Testis (tissue), 3 donors: ENCODE data around the gene FZD1. TPM values are rescaled to one million over a fixed set of nuclear protein-coding genes. Genes with fewer than 3 reads are reported as not detected.

Source experiments
- DNase-seq: peaks from one replicate; pipeline ENCODE4 v3.0.0-alpha.2; 2019
- H3K27ac ChIP-seq, 2 donors: fragments of 200-600 bp; sonication (generic); one replicate each; pipeline ENCODE4 v1.5.1; 2019
- H3K27me3 ChIP-seq: fragments of 200-600 bp; sonication (generic); one replicate; pipeline ENCODE4 v1.5.1; 2019
- H3K36me3 ChIP-seq: fragments of 200-600 bp; sonication (generic); one replicate; pipeline ENCODE4 v1.5.1; 2017; ENCODE audit warnings: low read depth; ENCODE audit errors: missing control alignments
- H3K4me1 ChIP-seq: fragments of 200-600 bp; sonication (generic); one replicate; pipeline ENCODE4 v1.5.1; 2019
- H3K4me3 ChIP-seq, 2 donors: fragments of 200-600 bp; sonication (generic); one replicate each; pipeline ENCODE4 v1.5.1; 2017 to 2019
- H3K9me3 ChIP-seq: fragments of 200-600 bp; sonication (generic); one replicate; pipeline ENCODE4 v1.5.1; 2017
- POLR2A ChIP-seq: fragments of 450-650 bp; IDR thresholded peaks from one replicate; pipeline ENCODE4 v1.6.1; 2017; ENCODE audit warnings: antibody characterized with exemption, mild to moderate bottlenecking, moderate library complexity
- WGBS, 2 donors: methylation state at CpG; one replicate each; pipeline ENCODE4 v1.1.5; 2018; 5-methylcytosine and 5-hydroxymethylcytosine counted together
- intact Hi-C: fragments of 100-400 bp; cut with DNase I; formaldehyde crosslinking; loops from one replicate; pipeline ENCODE4 v1.15.1; 2023; ENCODE audit warnings: low total_unique reads
- polyA plus RNA-seq: library from polyadenylated mRNA; stranded (reverse); fragments of 350-450 nt; fragmentation: Illumina TruSeq; extraction: RNeasy Lipid Tissue Mini Kit (QIAGEN cat#74804); gene quantifications from one replicate; pipeline ENCODE4 v1.2.3, GENCODE V29; 2014; ENCODE audit warnings: low read depth, low replicate concordance; ENCODE audit not compliant: insufficient read depth
- total RNA-seq, 2 donors: library from RNA; depleted of rRNA; stranded (reverse); fragments of >200 nt; gene quantifications; one replicate each; pipeline ENCODE4 v1.2.3, GENCODE V29; 2016
- TF ChIP-seq, protein P1 (sequence below), 3 experiments: fragments of 450-650 bp in 2 of 3; fragments of 200-600 bp in 1 of 3; sonication (generic) in 1 of 3; IDR thresholded peaks; one replicate each; pipeline ENCODE4 v1.5.1; 2016 to 2019; ENCODE audit warnings: antibody characterized with exemption in 3 of 3, mild to moderate bottlenecking in 2 of 3, moderate library complexity in 1 of 3

The FZD1 gene
- total and polyA plus RNA-seq, 3 donors from 2014 or later = 5.9 to 9.5 (median 6.9) TPM

DNA sequence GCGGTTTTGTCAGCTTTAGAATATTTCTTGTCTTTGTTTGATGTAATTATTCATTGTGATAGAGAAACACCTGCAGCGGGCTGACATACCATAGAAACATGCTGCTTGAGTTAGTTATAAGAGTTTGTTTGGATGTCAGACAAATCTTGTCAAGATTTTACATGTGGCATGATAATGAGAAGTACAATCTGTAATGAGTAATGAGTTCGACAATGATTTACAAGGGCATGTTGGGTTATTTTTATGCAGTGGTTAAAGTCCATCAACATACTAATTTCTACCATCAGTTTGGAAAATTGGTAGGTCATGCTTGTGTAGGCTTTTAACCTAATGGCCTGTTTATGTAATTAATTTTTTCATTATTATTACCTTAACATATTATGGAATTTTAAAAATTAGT, 31.3 kb downstream of the FZD1 start:
- WGBS, 2 donors = 92 to 94% methylated on average over 3 of the region's 3 CpGs
- no peaks in the 10 kb centered on the region for H3K36me3 ChIP-seq
- intact Hi-C loops = no loop called here
- no peaks in the 10 kb centered on the region for H3K9me3 ChIP-seq
- DNase-seq = no peak
- H3K27me3 ChIP-seq = no peaks in the 10 kb centered on the region
- TF ChIP-seq, protein P1, sequence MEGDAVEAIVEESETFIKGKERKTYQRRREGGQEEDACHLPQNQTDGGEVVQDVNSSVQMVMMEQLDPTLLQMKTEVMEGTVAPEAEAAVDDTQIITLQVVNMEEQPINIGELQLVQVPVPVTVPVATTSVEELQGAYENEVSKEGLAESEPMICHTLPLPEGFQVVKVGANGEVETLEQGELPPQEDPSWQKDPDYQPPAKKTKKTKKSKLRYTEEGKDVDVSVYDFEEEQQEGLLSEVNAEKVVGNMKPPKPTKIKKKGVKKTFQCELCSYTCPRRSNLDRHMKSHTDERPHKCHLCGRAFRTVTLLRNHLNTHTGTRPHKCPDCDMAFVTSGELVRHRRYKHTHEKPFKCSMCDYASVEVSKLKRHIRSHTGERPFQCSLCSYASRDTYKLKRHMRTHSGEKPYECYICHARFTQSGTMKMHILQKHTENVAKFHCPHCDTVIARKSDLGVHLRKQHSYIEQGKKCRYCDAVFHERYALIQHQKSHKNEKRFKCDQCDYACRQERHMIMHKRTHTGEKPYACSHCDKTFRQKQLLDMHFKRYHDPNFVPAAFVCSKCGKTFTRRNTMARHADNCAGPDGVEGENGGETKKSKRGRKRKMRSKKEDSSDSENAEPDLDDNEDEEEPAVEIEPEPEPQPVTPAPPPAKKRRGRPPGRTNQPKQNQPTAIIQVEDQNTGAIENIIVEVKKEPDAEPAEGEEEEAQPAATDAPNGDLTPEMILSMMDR (IDR thresholded peaks at IDR 0.05) = no peak
- H3K4me3 ChIP-seq = no peak overlapping the region
- no peak overlapping the region for H3K27ac ChIP-seq
- H3K4me1 ChIP-seq = peaks cover 11% of the 10 kb centered on the region

DNA sequence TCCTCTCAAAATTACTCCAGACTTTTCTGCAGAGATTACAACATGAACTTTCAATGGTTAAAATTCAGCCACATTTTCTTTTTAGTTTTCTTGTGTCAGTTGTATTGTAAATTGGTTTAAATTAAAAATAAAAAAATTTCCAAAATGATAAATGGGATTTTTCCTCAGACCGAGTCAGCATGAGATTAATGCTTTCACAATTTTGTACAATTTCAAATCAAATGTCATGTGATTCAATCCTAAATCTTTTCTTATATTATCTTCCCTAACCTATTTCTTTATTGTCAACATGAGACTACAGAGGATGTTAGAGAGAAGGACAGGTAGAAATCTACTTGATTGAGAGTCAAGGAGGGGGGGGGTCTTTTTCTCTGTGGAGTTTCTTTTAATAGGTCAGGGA, 33.7 kb downstream of the FZD1 start:
- WGBS, 2 donors = 77 to 85% methylated on average over 1 of the region's 1 CpG
- Histone ChIP-seq H3K27ac (no peak overlapping the region), H3K27me3 (no peaks in the 10 kb centered on the region), H3K9me3 (no peaks in the 10 kb centered on the region), H3K36me3 (no peaks in the 10 kb centered on the region), H3K4me3 (no peak overlapping the region), H3K4me1 (peaks cover 11% of the 10 kb centered on the region)
- DNase-seq = no peak
- TF ChIP-seq POLR2A = no peak
- TF ChIP-seq, protein P1 (IDR thresholded peaks at IDR 0.05) = no peak
- intact Hi-C loops = no loop called here

DNA sequence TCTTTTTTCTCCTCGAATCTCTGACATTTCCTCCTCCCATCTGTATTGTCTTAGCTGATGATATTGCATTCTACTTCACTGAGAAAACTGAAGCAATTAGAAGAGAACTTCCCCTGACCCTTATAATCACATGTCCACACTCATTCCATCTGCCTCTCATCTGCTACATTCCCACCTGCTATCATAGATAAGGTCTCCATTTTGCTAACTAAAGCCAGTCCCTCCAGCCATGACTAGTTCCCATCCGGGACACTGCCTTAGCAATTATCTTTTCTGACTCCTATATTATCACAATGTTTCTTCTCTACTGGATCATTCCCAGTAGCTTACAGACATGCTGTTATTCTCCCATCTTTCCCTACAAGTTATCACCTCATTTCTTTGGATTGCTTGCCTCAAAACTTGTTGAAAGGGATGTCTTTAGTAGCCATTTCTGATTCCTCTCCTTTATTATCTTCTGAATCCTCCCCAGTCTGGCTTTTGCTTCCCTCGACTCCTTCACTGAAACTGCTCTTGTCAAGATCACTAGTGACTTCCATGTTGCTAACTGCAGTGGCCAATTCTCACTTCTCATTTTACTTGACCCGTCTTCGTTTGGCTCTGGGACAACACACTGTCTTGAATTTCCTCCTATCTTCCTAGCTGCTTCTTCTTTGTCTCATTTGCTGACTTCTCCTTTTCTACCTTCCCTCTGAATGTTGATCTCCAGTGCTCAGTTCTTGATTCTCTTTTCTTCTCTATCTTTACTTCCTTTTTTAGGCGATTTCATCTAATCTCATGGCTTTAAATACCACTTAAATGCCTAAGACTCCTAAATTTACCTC, 35.9 kb downstream of the FZD1 start:
- intact Hi-C loops = no loop called here
- H3K4me1 ChIP-seq = no peaks in the 10 kb centered on the region
- no peak overlapping the region for H3K4me3 ChIP-seq
- H3K27ac ChIP-seq = no peak overlapping the region
- no peaks in the 10 kb centered on the region for H3K9me3 ChIP-seq
- no peaks in the 10 kb centered on the region for H3K36me3 ChIP-seq
- no peak for TF ChIP-seq POLR2A
- TF ChIP-seq, protein P1 (IDR thresholded peaks at IDR 0.05) = no peak
- no peak for DNase-seq
- no peaks in the 10 kb centered on the region for H3K27me3 ChIP-seq
- 70 to 78% methylated on average over 6 of the region's 6 CpGs for WGBS, 2 donors

DNA sequence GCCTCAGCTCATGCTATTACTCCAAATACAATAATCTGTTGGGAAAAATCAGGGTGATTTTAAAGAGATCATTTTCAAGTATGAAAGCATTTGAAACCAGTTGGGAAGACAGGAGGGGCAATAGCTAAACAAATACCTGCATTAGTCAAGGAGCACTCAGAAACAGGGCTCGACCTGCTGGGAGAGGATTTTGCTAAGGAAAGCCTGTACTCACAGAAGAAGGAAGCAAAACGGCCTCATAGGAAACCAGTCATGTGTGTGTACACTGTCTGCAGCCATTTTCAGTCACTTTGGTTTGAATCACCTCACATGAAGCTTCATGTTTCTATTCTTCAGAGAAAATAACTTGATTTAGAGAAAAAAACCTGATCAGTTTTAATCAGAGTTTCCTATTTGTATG, 38.6 kb downstream of the FZD1 start:
- Histone ChIP-seq H3K36me3 (no peaks in the 10 kb centered on the region), H3K9me3 (no peaks in the 10 kb centered on the region), H3K27ac (no peak overlapping the region), H3K4me3 (no peak overlapping the region), H3K27me3 (no peaks in the 10 kb centered on the region), H3K4me1 (no peaks in the 10 kb centered on the region)
- intact Hi-C loops = no loop called here
- TF ChIP-seq, protein P1 (IDR thresholded peaks at IDR 0.05) = no peak
- no peak for DNase-seq
- WGBS, 2 donors = 73 to 83% methylated on average over 2 of the region's 2 CpGs

DNA sequence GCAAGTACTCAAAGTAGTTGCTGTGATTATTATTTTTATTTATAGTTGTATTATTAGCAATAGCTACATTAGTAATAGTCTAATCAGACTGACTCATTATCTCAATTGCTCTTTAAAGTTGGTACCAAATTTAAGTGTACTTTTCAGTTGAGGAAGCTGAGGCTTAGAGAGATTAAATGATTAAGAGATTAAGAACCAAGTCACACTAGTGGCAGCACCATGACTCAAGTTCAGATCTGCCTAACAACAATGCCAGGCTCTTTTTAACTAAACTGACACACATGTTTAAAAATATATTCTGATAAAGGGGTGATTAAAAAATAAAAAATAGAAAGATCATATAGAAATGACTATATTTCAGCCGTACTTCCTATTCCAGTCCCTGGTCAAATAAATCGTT, 42.0 kb downstream of the FZD1 start:
- Histone ChIP-seq H3K4me3 (no peak overlapping the region), H3K27me3 (no peaks in the 10 kb centered on the region), H3K27ac (no peak overlapping the region), H3K36me3 (no peaks in the 10 kb centered on the region), H3K9me3 (no peaks in the 10 kb centered on the region), H3K4me1 (no peaks in the 10 kb centered on the region)
- WGBS, 2 donors = 91 to 96% methylated on average over 2 of the region's 2 CpGs
- TF ChIP-seq POLR2A = no peak
- TF ChIP-seq, protein P1 (IDR thresholded peaks at IDR 0.05) = no peak
- intact Hi-C loops = no loop called here
- DNase-seq = no peak
